ENCODE data around the gene ARFIP1.

DNA sequence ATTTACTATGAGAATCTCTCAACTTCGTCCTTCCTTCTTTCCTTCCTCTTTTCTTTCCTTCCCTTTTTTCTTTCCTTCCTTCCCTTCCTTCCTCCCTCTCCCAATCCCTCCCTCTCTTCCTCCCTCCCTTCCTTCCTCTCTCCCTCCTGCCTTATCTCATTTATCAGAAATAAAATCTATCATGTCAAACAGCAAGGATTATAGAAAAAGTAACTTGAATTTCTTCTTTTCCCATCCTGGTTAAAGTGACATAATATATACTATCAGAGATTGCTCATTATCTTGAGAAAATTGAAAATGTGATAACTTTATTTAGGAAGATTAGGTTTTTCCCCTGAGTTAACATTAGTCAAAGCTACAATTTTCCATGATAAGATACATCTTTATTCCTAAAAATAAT lies 5.8 kb upstream of the ARFIP1 start:
- TF ChIP-seq, protein P1, sequence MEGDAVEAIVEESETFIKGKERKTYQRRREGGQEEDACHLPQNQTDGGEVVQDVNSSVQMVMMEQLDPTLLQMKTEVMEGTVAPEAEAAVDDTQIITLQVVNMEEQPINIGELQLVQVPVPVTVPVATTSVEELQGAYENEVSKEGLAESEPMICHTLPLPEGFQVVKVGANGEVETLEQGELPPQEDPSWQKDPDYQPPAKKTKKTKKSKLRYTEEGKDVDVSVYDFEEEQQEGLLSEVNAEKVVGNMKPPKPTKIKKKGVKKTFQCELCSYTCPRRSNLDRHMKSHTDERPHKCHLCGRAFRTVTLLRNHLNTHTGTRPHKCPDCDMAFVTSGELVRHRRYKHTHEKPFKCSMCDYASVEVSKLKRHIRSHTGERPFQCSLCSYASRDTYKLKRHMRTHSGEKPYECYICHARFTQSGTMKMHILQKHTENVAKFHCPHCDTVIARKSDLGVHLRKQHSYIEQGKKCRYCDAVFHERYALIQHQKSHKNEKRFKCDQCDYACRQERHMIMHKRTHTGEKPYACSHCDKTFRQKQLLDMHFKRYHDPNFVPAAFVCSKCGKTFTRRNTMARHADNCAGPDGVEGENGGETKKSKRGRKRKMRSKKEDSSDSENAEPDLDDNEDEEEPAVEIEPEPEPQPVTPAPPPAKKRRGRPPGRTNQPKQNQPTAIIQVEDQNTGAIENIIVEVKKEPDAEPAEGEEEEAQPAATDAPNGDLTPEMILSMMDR (IDR thresholded peaks at IDR 0.05) = no peak
- no peak for TF ChIP-seq EZH2 (IDR thresholded peaks at IDR 0.05)

Data from neural progenitor cell (in vitro differentiated cells).